Kidney (tissue), 14 donors: ENCODE results near the gene IL32. TPM values are rescaled to one million over a fixed set of nuclear protein-coding genes. Genes with fewer than 3 reads are reported as not detected.

Experiments
- DNase-seq, 5 donors: peaks; one replicate each; pipeline ENCODE4 v3.0.0-alpha.2; 2013 to 2020
- FAIRE-seq: peaks from 2 replicates; lab custom pipeline; 2012; peaks lifted over from hg19 to GRCh38; lab: Jason Lieb, UNC
- H3K27ac ChIP-seq, 2 donors: one replicate each; pipeline ENCODE4 v1.7.0; 2013; ENCODE audit warnings: low read depth in 2 of 2, low read length in 2 of 2, inconsistent platforms in 1 of 2
- H3K27me3 ChIP-seq: one replicate; pipeline ENCODE4 v1.7.1; 2013; ENCODE audit warnings: low read length, inconsistent platforms; ENCODE audit not compliant: control insufficient read depth, insufficient read depth
- H3K36me3 ChIP-seq, 3 donors: one replicate each; pipeline versions ENCODE4 v1.7.0 to v1.7.1; 2013; ENCODE audit warnings: low read length in 3 of 3, control low read depth in 1 of 3, inconsistent platforms in 1 of 3; ENCODE audit not compliant: insufficient read depth in 3 of 3, control insufficient read depth in 2 of 3
- H3K4me1 ChIP-seq, 3 donors: one replicate each; pipeline versions ENCODE4 v1.7.0 to v1.7.1; 2013; ENCODE audit warnings: low read length in 3 of 3, inconsistent platforms in 1 of 3, low read depth in 1 of 3; ENCODE audit not compliant: control insufficient read depth in 2 of 3, insufficient read depth in 2 of 3
- H3K4me3 ChIP-seq, 3 donors: one replicate each; pipeline versions ENCODE4 v1.7.0 to v1.8.1; 2013; ENCODE audit warnings: low read length in 3 of 3, control low read depth in 1 of 3, inconsistent platforms in 1 of 3
- H3K9ac ChIP-seq, 3 donors: one replicate each; pipeline versions ENCODE4 v1.7.0 to v1.7.1; 2013; ENCODE audit warnings: low read length in 3 of 3, control low read depth in 1 of 3, inconsistent platforms in 1 of 3
- H3K9me3 ChIP-seq, 3 donors: one replicate each; pipeline versions ENCODE4 v1.7.0 to v1.7.1; 2013; ENCODE audit warnings: low read length in 3 of 3, control low read depth in 1 of 3, inconsistent platforms in 1 of 3; ENCODE audit not compliant: control insufficient read depth in 2 of 3, insufficient read depth in 1 of 3
- intact Hi-C: fragments of 100-400 bp; cut with DNase I; formaldehyde crosslinking; loops from one replicate; pipeline ENCODE4 v1.11.1; 2022
- polyA plus RNA-seq: library from polyadenylated mRNA; stranded (reverse); fragments of 350-450 nt; fragmentation: Illumina TruSeq; extraction: RNeasy Lipid Tissue Mini Kit (QIAGEN cat#74804); gene quantifications from one replicate; pipeline ENCODE4 v1.2.3, GENCODE V29; 2014; ENCODE audit warnings: low read depth, low replicate concordance; ENCODE audit not compliant: insufficient read depth
- total RNA-seq: library from RNA; stranded (reverse); fragmentation: NEBNext Ultra II Directional; extraction: Animal tissue kit (Norgen Biotek cat#: 25700); gene quantifications from one replicate; pipeline ENCODE4 v1.2.1, GENCODE V29; 2021
- TF ChIP-seq, protein P1 (sequence below): IDR thresholded peaks from 3 replicates; pipeline ENCODE4 v1.5.1; 2012; ENCODE audit warnings: mild to moderate bottlenecking, moderate library complexity, borderline replicate concordance; ENCODE audit not compliant: insufficient read depth; ENCODE audit errors: extremely low read depth
- donor health status: control.
- donor health status: control.
- donor health status: control.
- donor health status: control.
- donor health status: control.
- donor health status: DM: yes; HTN: yes; CAD: no.
- donor health status: Normal renal cell carcinoma (clear cell type).

IL32 gene
- total and polyA plus RNA-seq, 2 donors from 2014 or later = 181 to 495 TPM

- peak overlapping the region; percentile 53 to 90 (median 76) for H3K4me3 ChIP-seq
- peak overlapping the region; percentile 27 to 98 (median 92) for H3K9ac ChIP-seq
- H3K27me3 ChIP-seq = peaks cover 4% of the 10 kb centered on the region
- H3K9me3 ChIP-seq = no peaks in the 10 kb centered on the region
- TF ChIP-seq, protein P1, sequence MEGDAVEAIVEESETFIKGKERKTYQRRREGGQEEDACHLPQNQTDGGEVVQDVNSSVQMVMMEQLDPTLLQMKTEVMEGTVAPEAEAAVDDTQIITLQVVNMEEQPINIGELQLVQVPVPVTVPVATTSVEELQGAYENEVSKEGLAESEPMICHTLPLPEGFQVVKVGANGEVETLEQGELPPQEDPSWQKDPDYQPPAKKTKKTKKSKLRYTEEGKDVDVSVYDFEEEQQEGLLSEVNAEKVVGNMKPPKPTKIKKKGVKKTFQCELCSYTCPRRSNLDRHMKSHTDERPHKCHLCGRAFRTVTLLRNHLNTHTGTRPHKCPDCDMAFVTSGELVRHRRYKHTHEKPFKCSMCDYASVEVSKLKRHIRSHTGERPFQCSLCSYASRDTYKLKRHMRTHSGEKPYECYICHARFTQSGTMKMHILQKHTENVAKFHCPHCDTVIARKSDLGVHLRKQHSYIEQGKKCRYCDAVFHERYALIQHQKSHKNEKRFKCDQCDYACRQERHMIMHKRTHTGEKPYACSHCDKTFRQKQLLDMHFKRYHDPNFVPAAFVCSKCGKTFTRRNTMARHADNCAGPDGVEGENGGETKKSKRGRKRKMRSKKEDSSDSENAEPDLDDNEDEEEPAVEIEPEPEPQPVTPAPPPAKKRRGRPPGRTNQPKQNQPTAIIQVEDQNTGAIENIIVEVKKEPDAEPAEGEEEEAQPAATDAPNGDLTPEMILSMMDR = no peak
- peak; percentile 83 to 97 (median 89) for DNase-seq
- no peak for FAIRE-seq
- H3K36me3 ChIP-seq = no peaks in the 10 kb centered on the region
- peaks cover 0 to 23% (median 19%) of the 10 kb centered on the region in 3 donors for H3K4me1 ChIP-seq
- intact Hi-C loops = no loop called here
- peak overlapping the region; percentile 94 to 98 for H3K27ac ChIP-seq
Observed at GRCh38 chr16:3020604-3021448, 44.6 kb upstream of the IL32 start.

GRCh38 chr16:3021449-3022207, 43.8 kb upstream of the IL32 start:
- peaks cover 0 to 23% (median 19%) of the 10 kb centered on the region in 3 donors for H3K4me1 ChIP-seq

GRCh38 chr16:3022208-3022683, 43.2 kb upstream of the IL32 start:
- H3K4me1 ChIP-seq = peaks cover 0 to 23% (median 19%) of the 10 kb centered on the region in 3 donors

More at GRCh38 chr16:3021449-3022207, 43.8 kb upstream of the IL32 start:
- peak; percentile 78 to 94 (median 85) for DNase-seq
- intact Hi-C loops = no loop called here
- TF ChIP-seq, protein P1 = peak; percentile 22
- peak overlapping the region in 2 of 3 donors; percentile 44 to 90 for H3K4me3 ChIP-seq
- peak overlapping the region in 2 of 3 donors; percentile 50 to 89 for H3K9ac ChIP-seq
- FAIRE-seq = no peak
- H3K27me3 ChIP-seq = peaks cover 4% of the 10 kb centered on the region
- peaks cover 2 to 5% (median 3%) of the 10 kb centered on the region in 3 donors for H3K36me3 ChIP-seq
- no peaks in the 10 kb centered on the region for H3K9me3 ChIP-seq
- peak overlapping the region; percentile 94 to 98 for H3K27ac ChIP-seq

More at GRCh38 chr16:3022208-3022683, 43.2 kb upstream of the IL32 start:
- H3K9ac ChIP-seq = peak overlapping the region in 2 of 3 donors; percentile 50 to 89
- peak overlapping the region; percentile 98 for H3K27ac ChIP-seq
- peak overlapping the region; percentile 17 to 90 (median 67) for H3K4me3 ChIP-seq
- intact Hi-C loops = no loop called here
- H3K9me3 ChIP-seq = no peaks in the 10 kb centered on the region
- H3K27me3 ChIP-seq = peaks cover 4% of the 10 kb centered on the region
- DNase-seq (peak; percentile 88 to 97 (median 91)), FAIRE-seq (peak; percentile 44)
- TF ChIP-seq, protein P1 = no peak
- peaks cover 2 to 5% (median 3%) of the 10 kb centered on the region in 3 donors for H3K36me3 ChIP-seq
